Ovary (tissue), 9 donors: ENCODE measurements around the gene SCO2. TPM values are rescaled to one million over a fixed set of nuclear protein-coding genes. Genes with fewer than 3 reads are reported as not detected.

Source experiments
- DNase-seq, 5 donors: peaks; one replicate each; pipeline ENCODE4 v3.0.0-alpha.2; 2019 to 2020
- H3K27ac ChIP-seq, 2 donors: fragments of 200-600 bp; one replicate each; pipeline versions ENCODE4 v1.5.1 to v1.8.0; 2019 to 2022
- H3K27me3 ChIP-seq: fragments of 200-600 bp; one replicate; pipeline ENCODE4 v1.8.0; 2022
- H3K36me3 ChIP-seq: fragments of 200-600 bp; sonication (generic); one replicate; pipeline ENCODE4 v1.5.1; 2019
- H3K4me1 ChIP-seq: one replicate; pipeline ENCODE4 v1.8.1; 2013; ENCODE audit warnings: mild to moderate bottlenecking, moderate library complexity; ENCODE audit not compliant: insufficient read depth
- H3K4me3 ChIP-seq: fragments of 200-600 bp; sonication (generic); one replicate; pipeline ENCODE4 v1.5.1; 2017
- H3K9me3 ChIP-seq, 2 donors: fragments of 200-600 bp in 1 of 2; sonication (generic) in 1 of 2; one replicate each; pipeline versions ENCODE4 v1.5.1 to v1.8.1; 2013 to 2019; ENCODE audit warnings: mild to moderate bottlenecking in 1 of 2, moderate library complexity in 1 of 2
- EP300 ChIP-seq: sonication (generic); formaldehyde crosslinking; IDR thresholded peaks from one replicate; pipeline ENCODE4 v1.6.1; 2017; ENCODE audit warnings: antibody characterized with exemption
- POLR2A ChIP-seq: fragments of 450-650 bp; IDR thresholded peaks from one replicate; pipeline ENCODE4 v1.6.1; 2017; ENCODE audit warnings: antibody characterized with exemption, mild to moderate bottlenecking, moderate library complexity
- WGBS, 3 donors: extraction: QIAGEN DNeasy Blood & Tissue Kit in 1 of 3; methylation state at CpG; one replicate each; pipeline versions ENCODE4 v1.1.5 to v1.1.7; 2013 to 2017; 5-methylcytosine and 5-hydroxymethylcytosine counted together
- intact Hi-C, 4 donors: fragments of 100-400 bp; cut with DNase I; formaldehyde crosslinking; loops; one replicate each; pipeline versions ENCODE4 v1.11.0 to v1.15.1; 2022 to 2023
- polyA plus RNA-seq, 2 donors: library from polyadenylated mRNA; stranded (reverse); fragments of 200-250 nt in 1 of 2; fragments of 350-450 nt in 1 of 2; fragmentation: Illumina TruSeq in 1 of 2; extraction: RNeasy Lipid Tissue Mini Kit (QIAGEN cat#74804) in 1 of 2; gene quantifications; one replicate each; pipeline ENCODE4 v1.2.3, GENCODE V29; 2013 to 2014
- total RNA-seq, 7 donors: library from RNA; depleted of rRNA in 2 of 7; stranded (reverse); fragments of >200 nt in 2 of 7; fragmentation: NEBNext Ultra II Directional in 3 of 7; extraction: Animal tissue kit (Norgen Biotek cat#: 25700) in 3 of 7; gene quantifications; one replicate each; pipeline versions ENCODE4 v1.1.0 to v1.2.4, GENCODE V29; 2016 to 2023
- TF ChIP-seq, protein P1 (sequence below), 3 donors: fragments of 450-650 bp in 2 of 3; fragments of 200-600 bp in 1 of 3; IDR thresholded peaks; one replicate each; pipeline versions ENCODE4 v1.5.1 to v1.8.0; 2016 to 2022; ENCODE audit warnings: antibody characterized with exemption in 3 of 3, mild to moderate bottlenecking in 1 of 3
- donor health status: DM: no; HTN: no; CAD: no; lungs with moderate emphysema.
- donor health status: DM: no; HTN: no; CAD: no.
- donor health status: Bipolar disorder and iron deficiency.
- donor health status: DM: yes; HTN: yes; CAD: no.
- donor health status: DM: no; HTN: no; CAD: no.
- donor health status: DM: yes; HTN: yes; CAD: no.

Gene SCO2
- total and polyA plus RNA-seq, 9 donors = 0.73 to 5.1 (median 0.97) TPM; not detected in 4

- DNase-seq = peak; percentile 95 to 97 (median 96)
- TF ChIP-seq, protein P1, sequence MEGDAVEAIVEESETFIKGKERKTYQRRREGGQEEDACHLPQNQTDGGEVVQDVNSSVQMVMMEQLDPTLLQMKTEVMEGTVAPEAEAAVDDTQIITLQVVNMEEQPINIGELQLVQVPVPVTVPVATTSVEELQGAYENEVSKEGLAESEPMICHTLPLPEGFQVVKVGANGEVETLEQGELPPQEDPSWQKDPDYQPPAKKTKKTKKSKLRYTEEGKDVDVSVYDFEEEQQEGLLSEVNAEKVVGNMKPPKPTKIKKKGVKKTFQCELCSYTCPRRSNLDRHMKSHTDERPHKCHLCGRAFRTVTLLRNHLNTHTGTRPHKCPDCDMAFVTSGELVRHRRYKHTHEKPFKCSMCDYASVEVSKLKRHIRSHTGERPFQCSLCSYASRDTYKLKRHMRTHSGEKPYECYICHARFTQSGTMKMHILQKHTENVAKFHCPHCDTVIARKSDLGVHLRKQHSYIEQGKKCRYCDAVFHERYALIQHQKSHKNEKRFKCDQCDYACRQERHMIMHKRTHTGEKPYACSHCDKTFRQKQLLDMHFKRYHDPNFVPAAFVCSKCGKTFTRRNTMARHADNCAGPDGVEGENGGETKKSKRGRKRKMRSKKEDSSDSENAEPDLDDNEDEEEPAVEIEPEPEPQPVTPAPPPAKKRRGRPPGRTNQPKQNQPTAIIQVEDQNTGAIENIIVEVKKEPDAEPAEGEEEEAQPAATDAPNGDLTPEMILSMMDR (IDR thresholded peaks at IDR 0.05) = peak; percentile 92 to 99 (median 95)
- TF ChIP-seq EP300 = no peak
- no peak for TF ChIP-seq POLR2A
- Histone ChIP-seq H3K9me3 (no peaks in the 10 kb centered on the region), H3K4me1 (peaks cover 5% of the 10 kb centered on the region), H3K27me3 (no peaks in the 10 kb centered on the region), H3K27ac (no peak within 1 kb of the TSS), H3K4me3 (peak within 1 kb of the TSS; percentile 29), H3K36me3 (no peaks in the 10 kb centered on the region)
- intact Hi-C loops = no loop called here
- WGBS, 3 donors = 2 to 6% (median 5%) methylated on average over 54 to 61 of the region's 61 CpGs
These were observed 37.4 kb upstream of the SCO2 start, which contains the start of gene SYCE3 for GRCh38 chr22:50562523-50563412. SYCE3 (minus strand) TSS chr22:50562919; CDS start chr22:50556405, 6,514 bp downstream.

DNA sequence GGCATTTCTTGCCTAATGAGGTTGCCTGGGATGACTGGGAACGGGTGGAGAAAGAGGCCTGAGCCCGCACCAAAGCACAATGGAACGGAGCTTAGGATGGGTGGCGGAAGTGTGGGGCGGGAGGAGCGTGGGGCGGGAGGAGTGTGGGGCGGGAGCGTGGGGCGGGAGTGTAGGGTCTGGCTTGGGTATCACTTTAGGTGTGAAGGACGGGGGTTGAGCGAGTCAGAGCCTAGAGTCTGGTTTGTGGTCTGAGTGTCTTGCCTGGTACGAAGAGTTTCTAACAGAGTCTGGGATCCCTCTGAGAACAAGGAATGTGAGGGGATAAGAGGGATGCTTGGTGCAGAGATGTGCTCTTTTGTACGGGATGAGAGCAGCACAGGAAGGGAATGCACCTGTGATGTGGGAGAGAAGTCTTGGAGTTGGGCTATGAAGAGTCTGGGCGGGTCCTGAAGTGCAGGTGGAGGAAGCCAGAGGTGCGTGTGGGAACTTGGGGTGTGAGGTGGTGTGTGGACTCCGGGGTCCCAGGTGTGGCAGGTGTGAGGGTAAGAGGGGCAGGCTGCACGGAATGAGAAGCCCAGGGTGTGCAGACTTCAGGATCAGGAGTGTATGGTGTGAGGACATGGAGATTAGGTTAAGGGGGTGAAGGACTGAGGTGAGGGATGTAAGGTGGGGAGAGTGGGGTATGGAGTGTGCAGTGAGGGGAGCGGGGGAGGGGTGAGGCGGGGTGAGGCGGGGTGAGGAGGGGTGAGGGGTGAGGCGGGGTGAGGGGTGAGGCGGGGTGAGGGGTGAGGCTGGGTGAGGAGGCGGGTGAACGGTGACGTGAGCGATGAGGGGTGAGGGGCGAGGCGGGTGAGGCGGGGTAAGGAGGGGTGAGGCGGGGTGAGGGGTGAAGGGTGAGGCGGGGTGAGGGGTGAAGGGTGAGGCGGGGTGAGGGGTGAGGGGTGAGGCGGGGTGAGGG is 36.3 kb upstream of the SCO2 start:
- peak in 1 of 5 donors; percentile 25 for DNase-seq
- no peaks in the 10 kb centered on the region for H3K9me3 ChIP-seq
- no peak overlapping the region for H3K4me3 ChIP-seq
- no peaks in the 10 kb centered on the region for H3K36me3 ChIP-seq
- 55 to 68% (median 64%) methylated on average over 18 to 32 of the region's 34 CpGs for WGBS, 3 donors
- H3K4me1 ChIP-seq = peaks cover 5% of the 10 kb centered on the region
- intact Hi-C loops = no loop called here
- H3K27me3 ChIP-seq = no peaks in the 10 kb centered on the region
- TF ChIP-seq, protein P1 (IDR thresholded peaks at IDR 0.05) = no peak
- TF ChIP-seq POLR2A = no peak
- no peak for TF ChIP-seq EP300
- H3K27ac ChIP-seq = no peak overlapping the region

- Histone ChIP-seq H3K27me3 (no peaks in the 10 kb centered on the region), H3K4me3 (no peak overlapping the region), H3K9me3 (no peaks in the 10 kb centered on the region), H3K27ac (no peak overlapping the region), H3K36me3 (no peaks in the 10 kb centered on the region), H3K4me1 (peaks cover 5% of the 10 kb centered on the region)
- 85 to 88% (median 86%) methylated on average over 3 of the region's 3 CpGs for WGBS, 3 donors
- TF ChIP-seq EP300 = no peak
- TF ChIP-seq, protein P1 (IDR thresholded peaks at IDR 0.05) = no peak
- intact Hi-C loops = no loop called here
- no peak for DNase-seq
These were observed 34.6 kb upstream of the SCO2 start for GRCh38 chr22:50560034-50560433.

- H3K4me3 ChIP-seq = no peak overlapping the region
- H3K9me3 ChIP-seq = no peaks in the 10 kb centered on the region
- TF ChIP-seq EP300 (no peak), POLR2A (no peak)
- TF ChIP-seq, protein P1 (IDR thresholded peaks at IDR 0.05) = no peak
- H3K36me3 ChIP-seq = no peaks in the 10 kb centered on the region
- intact Hi-C loops = no loop called here
- no peak for DNase-seq
- H3K27me3 ChIP-seq = no peaks in the 10 kb centered on the region
- no peak overlapping the region for H3K27ac ChIP-seq
- WGBS, 3 donors = 80 to 85% (median 83%) methylated on average over 5 of the region's 5 CpGs
- no peaks in the 10 kb centered on the region for H3K4me1 ChIP-seq
These were observed 31.3 kb upstream of the SCO2 start for GRCh38 chr22:50556703-50557102.
